ENCODE results near the gene IKZF1. TPM values are rescaled to one million over a fixed set of nuclear protein-coding genes. Genes with fewer than 3 reads are reported as not detected.

Gene IKZF1
- total RNA-seq, 1 experiment from 2014 or later: 3.7 TPM

- no peak overlapping the region for H3K4me3 ChIP-seq (ENCODE audit: low read depth, low read length, poor library complexity, severe bottlenecking)
- H3K27ac ChIP-seq (ENCODE audit: low read depth, low read length, poor library complexity, severe bottlenecking): no peak overlapping the region
- no peaks in the 10 kb centered on the region for H3K9me3 ChIP-seq (ENCODE audit: low read depth, low read length, poor library complexity, severe bottlenecking)
- ChIA-PET POLR2A (ENCODE audit: low non-redundant PET) (no interaction called here), CTCF (no interaction called here)
- no TSS peak for BruUV-seq (replicated peaks)
- intact Hi-C loops (cut with micrococcal nuclease; ENCODE audit: unreplicated experiment): no loop called here
- H3K36me3 ChIP-seq (ENCODE audit: insufficient read depth, low read length, poor library complexity, severe bottlenecking): no peaks in the 10 kb centered on the region
- no peaks in the 10 kb centered on the region for H3K4me1 ChIP-seq (ENCODE audit: insufficient read depth, low read length, poor library complexity, severe bottlenecking)
- TF ChIP-seq, protein P1, sequence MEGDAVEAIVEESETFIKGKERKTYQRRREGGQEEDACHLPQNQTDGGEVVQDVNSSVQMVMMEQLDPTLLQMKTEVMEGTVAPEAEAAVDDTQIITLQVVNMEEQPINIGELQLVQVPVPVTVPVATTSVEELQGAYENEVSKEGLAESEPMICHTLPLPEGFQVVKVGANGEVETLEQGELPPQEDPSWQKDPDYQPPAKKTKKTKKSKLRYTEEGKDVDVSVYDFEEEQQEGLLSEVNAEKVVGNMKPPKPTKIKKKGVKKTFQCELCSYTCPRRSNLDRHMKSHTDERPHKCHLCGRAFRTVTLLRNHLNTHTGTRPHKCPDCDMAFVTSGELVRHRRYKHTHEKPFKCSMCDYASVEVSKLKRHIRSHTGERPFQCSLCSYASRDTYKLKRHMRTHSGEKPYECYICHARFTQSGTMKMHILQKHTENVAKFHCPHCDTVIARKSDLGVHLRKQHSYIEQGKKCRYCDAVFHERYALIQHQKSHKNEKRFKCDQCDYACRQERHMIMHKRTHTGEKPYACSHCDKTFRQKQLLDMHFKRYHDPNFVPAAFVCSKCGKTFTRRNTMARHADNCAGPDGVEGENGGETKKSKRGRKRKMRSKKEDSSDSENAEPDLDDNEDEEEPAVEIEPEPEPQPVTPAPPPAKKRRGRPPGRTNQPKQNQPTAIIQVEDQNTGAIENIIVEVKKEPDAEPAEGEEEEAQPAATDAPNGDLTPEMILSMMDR (conservative IDR thresholded peaks at IDR 0.05; ENCODE audit: low read depth, low read length): no peak
- TF ChIP-seq EZH2 (IDR thresholded peaks at IDR 0.05; ENCODE audit: borderline replicate concordance, low read depth, low read length, poor library complexity, severe bottlenecking): no peak
- DNase-seq (ENCODE audit: low spot score): no peak
- no peaks in the 10 kb centered on the region for H3K27me3 ChIP-seq (replicated peaks; ENCODE audit: insufficient read depth, low read depth, low read length, poor library complexity)
Measured at GRCh38 chr7:50358779-50359178, 54.3 kb downstream of the IKZF1 start.

GRCh38 chr7:50359258-50359994 lies 54.9 kb downstream of the IKZF1 start:
- intact Hi-C loops (cut with micrococcal nuclease; ENCODE audit: unreplicated experiment): no loop called here
- no peak overlapping the region for H3K4me3 ChIP-seq (ENCODE audit: low read depth, low read length, poor library complexity, severe bottlenecking)
- no TSS peak for BruUV-seq (replicated peaks)
- no peaks in the 10 kb centered on the region for H3K9me3 ChIP-seq (ENCODE audit: low read depth, low read length, poor library complexity, severe bottlenecking)
- H3K4me1 ChIP-seq (ENCODE audit: insufficient read depth, low read length, poor library complexity, severe bottlenecking): no peaks in the 10 kb centered on the region
- TF ChIP-seq, protein P1 (conservative IDR thresholded peaks at IDR 0.05; ENCODE audit: low read depth, low read length): no peak
- TF ChIP-seq EZH2 (IDR thresholded peaks at IDR 0.05; ENCODE audit: borderline replicate concordance, low read depth, low read length, poor library complexity, severe bottlenecking): no peak
- no peak for DNase-seq (ENCODE audit: low spot score)
- H3K27ac ChIP-seq (ENCODE audit: low read depth, low read length, poor library complexity, severe bottlenecking): no peak overlapping the region
- ChIA-PET CTCF (no interaction called here), POLR2A (ENCODE audit: low non-redundant PET) (no interaction called here)
- no peaks in the 10 kb centered on the region for H3K27me3 ChIP-seq (replicated peaks; ENCODE audit: insufficient read depth, low read depth, low read length, poor library complexity)
- no peaks in the 10 kb centered on the region for H3K36me3 ChIP-seq (ENCODE audit: insufficient read depth, low read length, poor library complexity, severe bottlenecking)

- TF ChIP-seq, protein P1 (conservative IDR thresholded peaks at IDR 0.05; ENCODE audit: low read depth, low read length): no peak
- TF ChIP-seq EZH2 (IDR thresholded peaks at IDR 0.05; ENCODE audit: borderline replicate concordance, low read depth, low read length, poor library complexity, severe bottlenecking): no peak
- Histone ChIP-seq H3K4me1 (ENCODE audit: insufficient read depth, low read length, poor library complexity, severe bottlenecking) (no peaks in the 10 kb centered on the region), H3K27ac (ENCODE audit: low read depth, low read length, poor library complexity, severe bottlenecking) (no peak overlapping the region), H3K27me3 (replicated peaks; ENCODE audit: insufficient read depth, low read depth, low read length, poor library complexity) (no peaks in the 10 kb centered on the region), H3K36me3 (ENCODE audit: insufficient read depth, low read length, poor library complexity, severe bottlenecking) (no peaks in the 10 kb centered on the region), H3K4me3 (ENCODE audit: low read depth, low read length, poor library complexity, severe bottlenecking) (no peak overlapping the region), H3K9me3 (ENCODE audit: low read depth, low read length, poor library complexity, severe bottlenecking) (no peaks in the 10 kb centered on the region)
- no peak for DNase-seq (ENCODE audit: low spot score)
- POLR2A ChIA-PET (ENCODE audit: low non-redundant PET): no interaction called here
- BruUV-seq (replicated peaks): no TSS peak
- intact Hi-C loops (cut with micrococcal nuclease; ENCODE audit: unreplicated experiment): no loop called here
- CTCF ChIA-PET: no interaction called here
Measured at GRCh38 chr7:50359995-50360925, 55.7 kb downstream of the IKZF1 start.

Data from A673 (cell line).